Measurements from ENCODE around the gene FAM13C. TPM values are rescaled to one million over a fixed set of nuclear protein-coding genes. Genes with fewer than 3 reads are reported as not detected.

Gene FAM13C
- total RNA-seq, 3 donors from 2014 or later (not counting 1 experiment from before 2014, with no cell fraction given), result not detected

GRCh38 chr10:59397961-59398360 is 35.6 kb upstream of the FAM13C start:
- Mint-ChIP-seq H3K4me3 (no peak overlapping the region), H3K9me3 (peaks cover 4 to 14% of the 10 kb centered on the region in 2 donors), H3K27ac (no peak overlapping the region), H3K27me3 (ENCODE audit: low read depth in 2 of 2) (no peaks in the 10 kb centered on the region), H3K4me1 (no peaks in the 10 kb centered on the region), H3K36me3 (peaks cover 12% of the 10 kb centered on the region)
- H3K27ac ChIP-seq (ENCODE audit: low read length), result no peak overlapping the region
- intact Hi-C loops (cut with micrococcal nuclease), result no loop called here
- ATAC-seq (no peak), DNase-seq (no peak)
- H3K4me3 ChIP-seq (ENCODE audit: low read length), result no peak overlapping the region
- no peaks in the 10 kb centered on the region for H3K4me1 ChIP-seq (ENCODE audit: control insufficient read depth, insufficient read depth, low read length)
- TF ChIP-seq CTCF (IDR thresholded peaks at IDR 0.05), result no peak
- H3K27me3 ChIP-seq (ENCODE audit: control insufficient read depth, insufficient read depth, low read length), result no peaks in the 10 kb centered on the region
- WGBS (ENCODE audit: insufficient coverage), result 89% methylated on average over 3 of the region's 3 CpGs
- no peaks in the 10 kb centered on the region for H3K36me3 ChIP-seq (ENCODE audit: control insufficient read depth, insufficient read depth, low read length)
- H3K9me3 ChIP-seq (ENCODE audit: control insufficient read depth, insufficient read depth, low read length), result no peaks in the 10 kb centered on the region

GRCh38 chr10:59395984-59396383 is 33.6 kb upstream of the FAM13C start:
- Histone ChIP-seq H3K36me3 (ENCODE audit: control insufficient read depth, insufficient read depth, low read length) (no peaks in the 10 kb centered on the region), H3K4me1 (ENCODE audit: control insufficient read depth, insufficient read depth, low read length) (no peaks in the 10 kb centered on the region)

GRCh38 chr10:59393349-59393748 is 31.0 kb upstream of the FAM13C start:
- no peaks in the 10 kb centered on the region for H3K4me1 Mint-ChIP-seq
- no peak overlapping the region for H3K27ac Mint-ChIP-seq
- Histone ChIP-seq H3K9me3 (ENCODE audit: control insufficient read depth, insufficient read depth, low read length) (no peaks in the 10 kb centered on the region), H3K27ac (ENCODE audit: low read length) (no peak overlapping the region), H3K4me3 (ENCODE audit: low read length) (no peak overlapping the region), H3K27me3 (ENCODE audit: control insufficient read depth, insufficient read depth, low read length) (no peaks in the 10 kb centered on the region), H3K4me1 (ENCODE audit: control insufficient read depth, insufficient read depth, low read length) (no peaks in the 10 kb centered on the region), H3K36me3 (ENCODE audit: control insufficient read depth, insufficient read depth, low read length) (no peaks in the 10 kb centered on the region)
- no peaks in the 10 kb centered on the region for H3K36me3 Mint-ChIP-seq
- H3K27me3 Mint-ChIP-seq (ENCODE audit: low read depth in 2 of 2), result no peaks in the 10 kb centered on the region
- WGBS (ENCODE audit: insufficient coverage), result no CpG with 5 or more reads among the region's 1 CpG
- no peak for DNase-seq
- no peak for ATAC-seq
- no peak overlapping the region for H3K4me3 Mint-ChIP-seq
- intact Hi-C loops (cut with micrococcal nuclease), result no loop called here
- H3K9me3 Mint-ChIP-seq, result peaks cover 0 to 4% of the 10 kb centered on the region in 2 donors
- no peak for TF ChIP-seq CTCF (IDR thresholded peaks at IDR 0.05)

More at GRCh38 chr10:59395984-59396383, 33.6 kb upstream of the FAM13C start:
- Mint-ChIP-seq H3K36me3 (peaks cover 12% of the 10 kb centered on the region), H3K27me3 (ENCODE audit: low read depth in 2 of 2) (no peaks in the 10 kb centered on the region), H3K4me1 (no peaks in the 10 kb centered on the region), H3K4me3 (no peak overlapping the region), H3K27ac (no peak overlapping the region), H3K9me3 (peaks cover 4 to 12% of the 10 kb centered on the region in 2 donors)
- no peak overlapping the region for H3K4me3 ChIP-seq (ENCODE audit: low read length)
- DNase-seq (no peak), ATAC-seq (no peak)
- intact Hi-C loops (cut with micrococcal nuclease), result no loop called here
- no peaks in the 10 kb centered on the region for H3K9me3 ChIP-seq (ENCODE audit: control insufficient read depth, insufficient read depth, low read length)
- no peak overlapping the region for H3K27ac ChIP-seq (ENCODE audit: low read length)
- TF ChIP-seq CTCF (IDR thresholded peaks at IDR 0.05), result no peak
- no peaks in the 10 kb centered on the region for H3K27me3 ChIP-seq (ENCODE audit: control insufficient read depth, insufficient read depth, low read length)

GRCh38 chr10:59391060-59391459 is 28.7 kb upstream of the FAM13C start:
- TF ChIP-seq CTCF (IDR thresholded peaks at IDR 0.05), result no peak
- Histone ChIP-seq H3K27ac (ENCODE audit: low read length) (no peak overlapping the region), H3K4me3 (ENCODE audit: low read length) (no peak overlapping the region), H3K36me3 (ENCODE audit: control insufficient read depth, insufficient read depth, low read length) (no peaks in the 10 kb centered on the region), H3K27me3 (ENCODE audit: control insufficient read depth, insufficient read depth, low read length) (no peaks in the 10 kb centered on the region), H3K9me3 (ENCODE audit: control insufficient read depth, insufficient read depth, low read length) (no peaks in the 10 kb centered on the region), H3K4me1 (ENCODE audit: control insufficient read depth, insufficient read depth, low read length) (no peaks in the 10 kb centered on the region)
- WGBS (ENCODE audit: insufficient coverage), result 71% methylated on average over 1 of the region's 2 CpGs
- Mint-ChIP-seq H3K27ac (no peak overlapping the region), H3K9me3 (peaks cover 0 to 3% of the 10 kb centered on the region in 2 donors), H3K27me3 (ENCODE audit: low read depth in 2 of 2) (no peaks in the 10 kb centered on the region), H3K4me3 (no peak overlapping the region), H3K36me3 (no peaks in the 10 kb centered on the region), H3K4me1 (no peaks in the 10 kb centered on the region)
- DNase-seq (no peak), ATAC-seq (no peak)
- intact Hi-C loops (cut with micrococcal nuclease), result no loop called here

Data from natural killer cell (primary cell).